Measurements from ENCODE around the gene RCCD1. TPM values are rescaled to one million over a fixed set of nuclear protein-coding genes. Genes with fewer than 3 reads are reported as not detected.

RCCD1 gene
- total RNA-seq, 1 donor from 2014 or later = 8.3 TPM

- no peak for DNase-seq (ENCODE audit: low spot score)
These were observed 12.1 kb upstream of the RCCD1 start for GRCh38 chr15:90942354-90943120.

- no peak for DNase-seq (ENCODE audit: low spot score)
These were observed 9.6 kb upstream of the RCCD1 start for GRCh38 chr15:90945091-90945490.

GRCh38 chr15:90946538-90946937 lies 8.1 kb upstream of the RCCD1 start:
- DNase-seq (ENCODE audit: low spot score) = no peak

GRCh38 chr15:90946941-90947576 lies 7.6 kb upstream of the RCCD1 start:
- DNase-seq (ENCODE audit: low spot score) = no peak

GRCh38 chr15:90947577-90948357 lies 6.9 kb upstream of the RCCD1 start:
- no peak for DNase-seq (ENCODE audit: low spot score)

DNA sequence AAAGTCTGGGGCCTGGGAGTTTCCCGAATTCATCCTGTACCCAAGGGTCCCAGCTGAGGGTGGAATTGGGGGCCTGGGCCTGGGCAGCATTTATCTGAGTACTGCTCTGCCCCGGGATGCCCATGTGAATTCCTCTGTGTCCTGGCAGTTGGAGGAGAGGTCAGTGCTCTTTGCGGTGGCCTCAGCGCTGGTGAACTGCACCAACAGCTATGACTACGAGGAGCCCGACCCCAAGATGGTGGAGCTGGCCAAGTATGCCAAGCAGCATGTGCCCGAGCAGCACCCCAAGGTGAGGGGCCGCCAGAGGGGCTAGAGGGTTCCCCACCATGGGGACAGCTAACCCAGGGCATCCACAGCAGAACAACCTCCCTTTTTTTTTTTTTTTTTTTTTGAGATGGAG lies 6.2 kb upstream of the RCCD1 start:
- DNase-seq (ENCODE audit: low spot score) = no peak

DNA sequence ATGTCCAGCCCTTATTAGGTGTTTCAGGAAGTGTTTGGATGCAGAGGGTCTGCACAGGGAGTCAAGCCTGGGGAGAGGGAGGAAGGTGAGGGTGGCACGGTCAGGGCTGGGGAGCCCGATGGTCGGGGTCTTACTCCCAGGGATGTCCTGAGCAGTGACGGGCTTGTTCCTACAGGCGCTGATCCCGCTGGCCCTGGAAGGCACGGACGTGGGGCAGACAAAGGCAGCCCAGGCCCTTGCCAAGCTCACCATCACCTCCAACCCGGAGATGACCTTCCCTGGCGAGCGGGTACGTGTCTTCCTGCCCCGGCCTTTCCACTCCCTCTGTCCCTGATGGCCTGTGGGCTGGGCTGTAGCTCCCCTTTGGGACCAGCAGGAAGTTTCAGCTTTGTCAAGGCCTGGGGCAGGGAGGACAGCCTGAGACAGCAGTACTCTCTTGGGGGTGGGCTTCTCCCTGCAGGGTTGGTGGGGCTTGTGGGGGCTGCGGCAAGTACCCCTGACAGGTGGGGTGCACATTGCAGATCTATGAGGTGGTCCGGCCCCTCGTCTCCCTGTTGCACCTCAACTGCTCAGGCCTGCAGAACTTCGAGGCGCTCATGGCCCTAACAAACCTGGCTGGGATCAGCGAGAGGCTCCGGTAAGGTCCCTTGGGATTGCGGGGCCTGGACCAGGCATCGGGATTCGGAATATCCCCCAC lies 4.6 kb upstream of the RCCD1 start:
- DNase-seq (ENCODE audit: low spot score) = no peak

GRCh38 chr15:90950676-90951075 lies 4.0 kb upstream of the RCCD1 start:
- DNase-seq (ENCODE audit: low spot score) = no peak

GRCh38 chr15:90952901-90953677 lies 1.6 kb upstream of the RCCD1 start:
- no peak for DNase-seq (ENCODE audit: low spot score)

DNA sequence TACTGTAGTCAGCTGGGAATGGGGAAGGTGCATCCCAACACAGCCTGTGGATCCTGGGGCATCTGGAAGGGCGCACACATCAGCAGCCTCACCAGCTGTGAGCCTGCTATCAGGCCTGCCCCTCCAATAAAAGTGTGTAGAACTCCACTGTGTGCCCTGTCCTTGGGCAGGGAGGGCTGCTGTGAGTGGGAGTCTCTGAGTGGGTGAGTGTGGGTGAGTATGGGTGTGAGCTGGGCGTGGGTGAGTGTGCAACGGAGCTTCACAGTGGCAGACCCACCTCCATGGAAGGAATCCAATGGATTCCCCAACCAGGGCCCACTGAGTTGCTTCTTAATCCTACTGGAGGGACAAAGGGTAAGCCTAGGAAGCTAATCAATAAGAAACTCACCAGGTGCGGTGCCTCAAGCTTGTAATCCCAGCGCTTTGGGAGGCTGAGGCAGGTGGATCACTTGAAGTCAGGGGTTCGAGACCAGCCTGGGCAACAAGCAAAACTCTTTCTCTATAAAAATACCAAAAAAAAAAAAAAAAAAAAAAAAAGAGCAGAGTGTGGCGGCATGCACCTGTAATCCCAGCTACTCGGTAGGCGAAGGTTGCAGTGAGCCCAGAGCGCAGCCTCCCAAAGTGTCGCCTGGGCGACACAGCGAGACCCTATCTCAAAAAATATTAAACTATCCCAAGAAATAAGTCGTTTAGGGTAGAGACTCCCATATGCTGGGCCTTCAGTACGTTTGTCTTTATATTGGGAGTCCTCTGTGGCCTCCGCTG lies 555 bp upstream of the RCCD1 start:
- no peak for DNase-seq (ENCODE audit: low spot score)

- DNase-seq (ENCODE audit: low spot score) = no peak
These were observed 1.1 kb downstream of the RCCD1 start for GRCh38 chr15:90955624-90956273.

DNA sequence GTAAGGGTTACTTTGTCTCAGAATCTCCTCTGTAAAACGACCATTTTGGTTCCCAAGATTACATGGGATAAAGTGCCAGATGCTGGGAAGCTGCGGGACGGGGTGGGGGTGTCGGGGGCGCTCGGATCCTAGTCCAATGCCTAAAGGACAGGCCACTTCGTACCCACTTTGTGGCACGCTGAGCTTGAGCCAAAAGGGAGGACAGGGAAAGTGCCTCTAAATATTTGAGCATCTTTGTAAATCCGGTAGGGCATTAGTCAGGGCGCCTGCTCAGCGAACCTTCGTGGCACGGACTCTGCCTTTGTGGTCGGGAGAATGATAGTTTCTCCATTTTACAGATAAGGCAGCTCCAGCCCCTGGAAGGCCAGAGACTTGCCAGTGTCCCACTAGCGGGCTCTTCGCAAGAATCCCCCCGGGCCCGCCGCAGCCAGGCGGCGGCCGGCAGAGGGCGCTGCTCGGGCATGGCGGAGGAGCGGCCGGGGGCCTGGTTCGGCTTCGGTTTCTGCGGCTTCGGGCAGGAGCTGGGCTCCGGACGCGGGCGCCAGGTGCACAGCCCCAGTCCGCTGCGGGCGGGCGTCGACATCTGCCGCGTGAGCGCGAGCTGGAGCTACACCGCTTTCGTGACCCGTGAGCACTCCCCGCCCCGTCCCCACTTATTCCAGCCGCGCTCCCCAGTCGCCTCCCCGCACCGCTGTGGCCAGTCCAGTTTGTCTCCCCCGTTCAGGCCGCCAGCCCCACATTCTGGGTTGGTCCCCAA lies 1.8 kb downstream of the RCCD1 start:
- DNase-seq (ENCODE audit: low spot score) = no peak

- DNase-seq (ENCODE audit: low spot score) = no peak
These were observed 2.5 kb downstream of the RCCD1 start for GRCh38 chr15:90957031-90957790.

GRCh38 chr15:90957791-90958190 lies 3.1 kb downstream of the RCCD1 start:
- no peak for DNase-seq (ENCODE audit: low spot score)

- no peak for DNase-seq (ENCODE audit: low spot score)
These were observed 4.4 kb downstream of the RCCD1 start for GRCh38 chr15:90959028-90959595.

- DNase-seq (ENCODE audit: low spot score) = no peak
These were observed 5.2 kb downstream of the RCCD1 start for GRCh38 chr15:90959894-90960293.

- DNase-seq (ENCODE audit: low spot score) = no peak
These were observed 5.8 kb downstream of the RCCD1 start for GRCh38 chr15:90960298-90961091.
